Thymus (tissue), 11 donors: Measurements from ENCODE around the gene LRRFIP2. TPM values are rescaled to one million over a fixed set of nuclear protein-coding genes. Genes with fewer than 3 reads are reported as not detected.
"Not testable (repeated sequence)": the region's sequence is repeated elsewhere in the genome, so short reads cannot be mapped to it uniquely, and the experiment has no call there.

Experiments used
- DNase-seq, 9 donors: peaks; one replicate each; pipeline ENCODE4 v3.0.0-alpha.2; 2013; ENCODE audit warnings: low spot score in 9 of 9, low read depth in 6 of 9, missing footprints in 1 of 9
- H3K27ac ChIP-seq, 2 donors: one replicate each; pipeline ENCODE4 v1.5.1; 2013; ENCODE audit warnings: control low read depth in 1 of 2, low read depth in 1 of 2, low read length in 1 of 2, mild to moderate bottlenecking in 1 of 2, moderate library complexity in 1 of 2
- H3K27me3 ChIP-seq, 2 donors: one replicate each; pipeline ENCODE4 v1.5.1; 2013; ENCODE audit warnings: low read length in 1 of 2; ENCODE audit not compliant: control insufficient read depth in 2 of 2, insufficient read depth in 1 of 2
- H3K36me3 ChIP-seq, 2 donors: one replicate each; pipeline ENCODE4 v1.5.1; 2013; ENCODE audit warnings: low read length in 1 of 2, mild to moderate bottlenecking in 1 of 2, moderate library complexity in 1 of 2; ENCODE audit not compliant: control insufficient read depth in 2 of 2, insufficient read depth in 2 of 2
- H3K4me1 ChIP-seq, 2 donors: one replicate each; pipeline ENCODE4 v1.5.1; 2013; ENCODE audit warnings: low read length in 2 of 2; ENCODE audit not compliant: control insufficient read depth in 2 of 2, insufficient read depth in 2 of 2
- H3K4me3 ChIP-seq, 2 donors: one replicate each; pipeline ENCODE4 v1.5.1; 2013; ENCODE audit warnings: low read length in 2 of 2, control low read depth in 1 of 2, mild to moderate bottlenecking in 1 of 2
- H3K9me3 ChIP-seq, 2 donors: one replicate each; pipeline ENCODE4 v1.5.1; 2013; ENCODE audit warnings: low read length in 1 of 2, mild to moderate bottlenecking in 1 of 2; ENCODE audit not compliant: control insufficient read depth in 2 of 2, insufficient read depth in 1 of 2
- WGBS: extraction: QIAGEN DNeasy Blood & Tissue Kit; methylation state at CpG from one replicate; pipeline ENCODE4 v1.1.7; 2013; 5-methylcytosine and 5-hydroxymethylcytosine counted together
- polyA plus RNA-seq: library from polyadenylated mRNA; stranded (reverse); fragments of 200-250 nt; gene quantifications from one replicate; pipeline ENCODE4 v1.2.3, GENCODE V29; 2013
- total RNA-seq: library from RNA; stranded (reverse); fragments of 120-200 nt; gene quantifications from one replicate; pipeline ENCODE4 v1.2.4, GENCODE V29; 2013
- donor health status: healthy.

The LRRFIP2 gene
- total and polyA plus RNA-seq, 2 donors, result 23.5 to 33.6 TPM

- H3K27ac ChIP-seq, result no peak overlapping the region
- H3K27me3 ChIP-seq, result no peaks in the 10 kb centered on the region
- DNase-seq, result no peak
- H3K4me3 ChIP-seq, result no peak overlapping the region
- WGBS, result 100% methylated on average over 1 of the region's 1 CpG
- no peaks in the 10 kb centered on the region for H3K4me1 ChIP-seq
- peaks cover 53 to 72% of the 10 kb centered on the region in 2 donors for H3K36me3 ChIP-seq
- no peaks in the 10 kb centered on the region for H3K9me3 ChIP-seq
These were observed 124.1 kb downstream of the LRRFIP2 start for GRCh38 chr3:37050282-37050681.

- H3K9me3 ChIP-seq, H3K4me3 ChIP-seq, H3K27ac ChIP-seq, DNase-seq, H3K27me3 ChIP-seq, H3K4me1 ChIP-seq: not testable (repeated sequence)
- peaks cover 29 to 50% of the 10 kb centered on the region in 2 donors for H3K36me3 ChIP-seq
- 96% methylated on average over 3 of the region's 3 CpGs for WGBS
These were observed 131.7 kb downstream of the LRRFIP2 start for GRCh38 chr3:37042712-37043111.

DNA sequence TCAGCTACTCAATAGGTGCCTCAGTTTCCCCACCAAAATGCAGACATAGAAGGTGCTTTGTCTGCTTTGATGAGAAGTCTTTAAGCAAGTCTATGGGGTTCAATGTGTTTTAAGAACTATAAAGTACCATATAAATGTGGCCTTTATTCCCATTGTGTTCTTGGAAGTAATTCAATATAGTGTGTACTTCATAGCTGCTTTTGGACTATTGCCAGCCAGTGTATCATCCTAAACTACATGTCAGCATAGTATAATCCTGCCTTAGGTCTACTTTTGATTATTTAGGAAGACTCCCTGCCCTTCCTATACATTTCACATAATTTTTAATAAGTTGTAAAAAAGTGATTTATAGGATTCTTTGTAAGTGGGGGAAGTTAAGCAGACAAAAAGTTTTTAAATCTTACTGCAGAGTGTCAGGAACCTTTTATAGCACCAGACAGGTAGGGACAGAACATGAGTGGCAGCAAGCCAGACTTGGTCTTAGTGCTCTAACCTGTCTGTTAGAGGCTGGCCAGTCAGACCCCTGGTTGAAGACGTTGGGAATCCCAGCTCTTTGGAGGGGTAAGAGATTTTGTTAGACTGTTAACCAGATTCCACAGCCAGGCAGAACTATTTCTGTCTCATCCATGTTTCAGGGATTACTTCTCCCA lies 132.7 kb downstream of the LRRFIP2 start:
- Histone ChIP-seq H3K27me3 (no peaks in the 10 kb centered on the region), H3K9me3 (no peaks in the 10 kb centered on the region), H3K4me1 (no peaks in the 10 kb centered on the region), H3K27ac (no peak overlapping the region), H3K36me3 (peaks cover 21 to 44% of the 10 kb centered on the region in 2 donors), H3K4me3 (no peak overlapping the region)
- 94% methylated on average over 1 of the region's 1 CpG for WGBS
- no peak for DNase-seq

DNA sequence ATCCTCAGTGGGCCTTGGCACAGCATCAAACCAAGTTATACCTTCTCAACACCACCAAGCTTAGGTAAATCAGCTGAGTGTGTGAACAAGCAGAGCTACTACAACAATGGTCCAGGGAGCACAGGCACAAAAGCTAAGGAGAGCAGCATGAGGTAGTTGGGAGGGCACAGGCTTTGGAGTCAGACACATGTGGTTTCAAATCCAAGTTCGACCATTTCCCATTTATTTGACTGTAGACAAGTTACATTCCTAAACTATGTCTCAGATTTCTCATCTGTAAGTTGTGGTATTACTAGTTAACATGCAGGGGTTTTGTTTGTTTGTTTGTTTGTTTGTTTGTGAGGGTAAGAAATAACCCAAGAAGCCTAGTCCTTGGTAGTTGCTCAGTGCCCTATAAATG lies 134.2 kb downstream of the LRRFIP2 start:
- Histone ChIP-seq H3K4me1 (no peaks in the 10 kb centered on the region), H3K27me3 (no peaks in the 10 kb centered on the region), H3K36me3 (peaks cover 35 to 54% of the 10 kb centered on the region in 2 donors), H3K4me3 (no peak overlapping the region), H3K9me3 (peaks cover 3 to 6% of the 10 kb centered on the region in 2 donors), H3K27ac (no peak overlapping the region)
- DNase-seq, result no peak
- WGBS, result 100% methylated on average over 1 of the region's 1 CpG

GRCh38 chr3:37039161-37039846 lies 135.1 kb downstream of the LRRFIP2 start:
- 97% methylated on average over 1 of the region's 1 CpG for WGBS
- Histone ChIP-seq H3K4me1 (no peaks in the 10 kb centered on the region), H3K9me3 (peaks cover 3 to 6% of the 10 kb centered on the region in 2 donors), H3K27me3 (no peaks in the 10 kb centered on the region), H3K36me3 (peaks cover 36 to 60% of the 10 kb centered on the region in 2 donors), H3K27ac (no peak overlapping the region), H3K4me3 (no peak overlapping the region)
- DNase-seq, result no peak

DNA sequence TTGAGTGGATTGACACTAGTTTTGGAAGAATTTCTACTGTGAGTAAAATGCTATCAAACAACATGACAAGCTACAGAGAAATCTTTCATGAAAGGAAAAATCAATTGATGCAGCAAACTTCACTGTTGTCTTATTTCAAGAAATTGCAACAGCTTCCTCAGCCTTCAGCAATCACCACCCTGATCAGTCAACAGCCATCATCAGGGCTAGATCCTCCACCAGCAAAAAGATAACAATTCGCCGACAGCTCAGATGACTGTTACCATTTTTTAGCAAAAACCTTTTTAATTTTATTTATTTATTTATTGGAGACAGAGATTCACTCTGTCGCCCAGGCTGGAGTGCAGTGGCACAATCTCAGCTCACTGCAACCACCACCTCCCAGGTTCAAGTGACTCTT lies 137.0 kb downstream of the LRRFIP2 start:
- Histone ChIP-seq H3K4me1 (no peaks in the 10 kb centered on the region), H3K27ac (no peak overlapping the region), H3K4me3 (no peak overlapping the region), H3K9me3 (peaks cover 3 to 6% of the 10 kb centered on the region in 2 donors), H3K36me3 (peaks cover 44 to 75% of the 10 kb centered on the region in 2 donors), H3K27me3 (no peaks in the 10 kb centered on the region)
- no peak for DNase-seq
- 99% methylated on average over 3 of the region's 3 CpGs for WGBS

DNA sequence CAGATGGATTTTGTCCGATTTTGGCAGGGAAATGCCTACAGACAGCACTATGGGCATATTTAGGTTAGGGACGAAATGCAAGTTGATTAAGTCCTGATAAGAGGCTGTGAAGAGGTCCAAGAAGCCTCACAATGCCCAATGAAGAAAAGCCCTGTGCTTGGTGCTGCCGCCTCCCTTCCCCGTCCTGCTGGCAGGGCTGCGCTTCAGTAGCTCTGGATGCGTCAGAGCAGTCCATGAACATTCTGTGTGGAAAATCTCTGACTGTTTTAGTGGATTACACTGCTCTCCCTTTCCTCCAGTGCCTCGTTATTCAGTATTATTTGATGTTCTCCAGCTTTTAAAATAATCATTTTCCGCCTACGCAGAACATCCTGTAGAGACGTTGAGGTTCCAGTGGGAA lies 141.4 kb downstream of the LRRFIP2 start:
- H3K36me3 ChIP-seq, result peaks cover 58 to 79% of the 10 kb centered on the region in 2 donors
- H3K27me3 ChIP-seq, result no peaks in the 10 kb centered on the region
- peaks cover 3 to 6% of the 10 kb centered on the region in 2 donors for H3K9me3 ChIP-seq
- WGBS, result 97% methylated on average over 10 of the region's 10 CpGs
- H3K27ac ChIP-seq, result no peak overlapping the region
- no peak for DNase-seq
- H3K4me1 ChIP-seq, result no peaks in the 10 kb centered on the region
- no peak overlapping the region for H3K4me3 ChIP-seq

GRCh38 chr3:37031096-37031682 lies 143.2 kb downstream of the LRRFIP2 start:
- no peaks in the 10 kb centered on the region for H3K4me1 ChIP-seq

DNA sequence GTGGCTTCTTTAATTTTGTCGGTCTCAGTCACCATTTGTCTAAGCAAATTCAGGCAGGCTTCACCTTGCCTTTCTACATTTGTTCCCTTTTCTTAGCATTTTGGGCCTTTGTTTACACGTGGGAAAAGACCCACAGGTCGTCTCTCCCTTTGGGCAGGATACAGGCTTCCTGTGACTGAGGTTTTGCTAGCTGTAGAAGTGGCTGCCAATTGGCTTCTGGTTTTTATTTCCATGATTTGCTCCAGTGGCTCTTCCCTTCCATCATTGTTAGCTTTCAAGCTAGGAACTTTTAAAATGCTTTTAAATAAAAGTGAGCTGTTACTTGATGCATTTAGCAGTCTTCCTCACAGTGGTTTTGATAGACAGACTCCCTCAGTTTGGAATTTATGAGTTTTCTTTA lies 143.8 kb downstream of the LRRFIP2 start:
- WGBS, result 50% methylated on average over 3 of the region's 3 CpGs
- no peaks in the 10 kb centered on the region for H3K4me1 ChIP-seq
- DNase-seq, result no peak
- peaks cover 0 to 4% of the 10 kb centered on the region in 2 donors for H3K9me3 ChIP-seq
- peaks cover 61 to 85% of the 10 kb centered on the region in 2 donors for H3K36me3 ChIP-seq
- H3K27ac ChIP-seq, result no peak overlapping the region
- H3K27me3 ChIP-seq, result no peaks in the 10 kb centered on the region
- no peak overlapping the region for H3K4me3 ChIP-seq

More at GRCh38 chr3:37031096-37031682, 143.2 kb downstream of the LRRFIP2 start:
- Histone ChIP-seq H3K27me3 (no peaks in the 10 kb centered on the region), H3K27ac (no peak overlapping the region), H3K9me3 (peaks cover 2 to 6% of the 10 kb centered on the region in 2 donors), H3K4me3 (no peak overlapping the region), H3K36me3 (peaks cover 63 to 85% of the 10 kb centered on the region in 2 donors)
- DNase-seq, result no peak
- WGBS, result 95% methylated on average over 7 of the region's 7 CpGs
